NCI-H187 treated with DMSO at 0.1 percent for 48 hours (cell line): ENCODE results near the gene LRWD1.
A peak's percentile ranks its signal among the peaks of the same experiment; 100 is the strongest.

Source experiments
- DNase-seq: peaks from one replicate; lab custom pipeline; 2025; lab: John Stamatoyannopoulos, UW

Gene LRWD1

DNA sequence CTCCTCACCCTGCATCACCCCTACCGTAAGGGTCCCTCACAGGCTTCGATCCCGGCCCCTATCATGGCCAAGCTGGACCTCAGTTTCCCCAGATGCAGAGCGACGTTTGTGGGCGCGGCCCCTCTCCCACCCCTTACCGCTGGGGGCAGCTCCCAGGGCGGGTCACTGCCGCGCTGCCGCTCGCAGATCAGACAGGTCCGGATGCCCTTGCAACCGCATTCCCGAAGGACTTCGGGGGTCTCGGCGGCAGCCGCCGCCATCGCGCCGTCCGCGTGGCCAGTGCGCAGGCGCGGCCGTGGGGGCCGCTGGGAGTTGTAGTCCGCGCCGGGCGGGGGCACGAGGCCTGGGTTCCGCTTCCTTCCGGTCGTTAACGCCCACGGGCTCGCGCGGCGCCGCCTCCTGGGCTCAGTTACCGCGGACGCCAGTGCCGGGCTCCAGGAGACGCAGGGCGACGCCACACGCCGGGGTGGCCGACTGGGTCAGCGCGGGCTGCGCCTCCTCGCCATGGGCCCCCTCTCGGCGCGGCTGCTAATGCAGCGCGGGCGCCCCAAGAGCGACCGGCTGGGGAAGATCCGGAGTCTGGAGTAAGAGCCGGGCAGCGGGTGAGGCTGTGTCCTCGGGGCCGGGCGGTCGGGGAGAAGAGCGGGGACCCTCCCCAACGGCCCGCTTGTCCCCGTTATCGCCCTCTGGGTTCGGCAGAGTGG lies at the start of gene LRWD1, which contains the start of gene ALKBH4:
LRWD1 (plus strand) TSS at position 408 of the 704 bp plus-strand sequence; CDS start at position 505, 97 bp downstream.
ALKBH4 (minus strand) TSS at position 287 of the 704 bp plus-strand sequence; CDS start at position 260, 27 bp downstream.
- peak; percentile 53 for DNase-seq

DNA sequence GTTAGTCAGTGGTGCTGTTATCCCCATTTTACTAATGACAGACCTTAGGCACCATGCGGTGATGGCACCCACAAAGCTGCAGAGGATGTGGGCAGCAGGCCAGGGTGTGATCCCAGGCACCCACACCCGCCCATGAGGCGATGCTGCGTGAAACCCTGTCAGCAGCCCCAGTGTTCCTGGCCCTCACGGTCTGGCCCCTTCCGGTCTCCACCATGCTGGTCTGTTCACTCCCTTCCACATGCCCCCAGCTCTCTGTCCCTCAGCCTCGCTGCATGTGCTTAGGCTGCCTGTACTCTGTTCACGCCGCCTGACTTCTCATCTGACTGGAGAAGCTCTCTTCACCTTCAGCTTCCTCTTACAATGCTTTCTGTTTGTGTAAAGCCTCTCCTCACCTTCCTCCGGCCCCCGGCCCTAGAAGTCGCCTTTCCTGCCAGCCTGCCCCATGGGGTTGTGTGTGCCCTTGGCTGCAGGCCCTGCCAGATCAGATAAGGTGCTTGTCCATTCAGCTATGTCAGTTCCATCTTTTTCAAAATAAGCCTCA lies 49.0 kb upstream of the LRWD1 start:
- no peak for DNase-seq

DNA sequence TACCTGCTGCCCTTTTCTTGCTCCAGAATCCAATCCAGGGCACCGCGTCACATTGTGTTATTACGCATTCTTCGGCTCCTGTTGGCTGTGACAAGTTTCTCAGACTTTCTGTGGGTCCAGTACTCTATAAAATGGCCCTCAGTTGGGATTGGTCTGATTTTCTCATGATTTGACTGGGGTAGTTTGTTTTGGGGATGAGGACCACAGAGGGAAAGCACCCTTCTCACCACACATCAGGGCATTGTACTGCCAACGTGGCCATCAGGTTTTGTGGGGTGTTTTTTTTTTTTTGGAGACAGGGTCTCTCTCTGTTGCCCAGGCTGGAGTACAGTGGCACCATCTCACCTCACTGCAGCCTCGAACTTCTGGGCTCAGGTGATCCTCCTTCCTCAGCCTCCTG lies 48.4 kb upstream of the LRWD1 start:
- DNase-seq = no peak

DNA sequence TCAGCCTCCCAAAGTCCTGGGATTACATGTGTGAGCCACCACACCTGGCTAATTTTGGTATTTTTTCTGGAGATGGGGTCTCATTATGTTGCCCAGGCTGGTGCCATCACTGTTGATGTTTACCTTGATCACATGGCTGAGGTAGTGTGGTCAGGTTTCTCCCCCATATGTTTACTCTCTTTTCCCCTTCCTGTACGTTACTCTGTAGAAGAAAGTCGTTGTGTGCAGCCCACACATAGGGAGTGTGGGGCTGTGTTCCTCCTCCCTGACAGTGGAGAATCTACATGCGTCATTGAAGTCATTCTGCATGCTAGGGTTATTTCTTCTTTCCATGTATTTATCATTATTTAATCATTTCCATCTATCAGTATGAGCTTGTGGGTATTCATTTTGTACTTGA lies 47.7 kb upstream of the LRWD1 start:
- DNase-seq = no peak

DNA sequence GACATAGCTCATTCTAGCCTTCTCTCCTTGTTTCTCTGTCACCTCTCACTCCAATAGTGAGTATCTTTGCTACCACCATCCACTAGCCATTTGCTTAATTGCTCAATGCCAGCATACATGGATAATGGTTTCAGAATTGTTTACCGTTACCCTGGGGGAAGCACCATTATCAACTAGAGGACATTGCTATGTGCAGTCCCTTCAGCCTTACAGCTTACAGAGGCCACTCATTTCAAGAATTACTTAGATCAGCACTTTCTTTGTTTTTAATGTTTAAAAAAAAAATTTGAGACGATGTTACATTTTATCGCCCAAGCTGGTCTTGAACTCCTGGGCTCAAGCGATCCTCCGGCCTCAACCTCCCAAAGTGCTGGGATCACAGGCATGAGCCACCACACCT lies 46.2 kb upstream of the LRWD1 start:
- DNase-seq = no peak

DNA sequence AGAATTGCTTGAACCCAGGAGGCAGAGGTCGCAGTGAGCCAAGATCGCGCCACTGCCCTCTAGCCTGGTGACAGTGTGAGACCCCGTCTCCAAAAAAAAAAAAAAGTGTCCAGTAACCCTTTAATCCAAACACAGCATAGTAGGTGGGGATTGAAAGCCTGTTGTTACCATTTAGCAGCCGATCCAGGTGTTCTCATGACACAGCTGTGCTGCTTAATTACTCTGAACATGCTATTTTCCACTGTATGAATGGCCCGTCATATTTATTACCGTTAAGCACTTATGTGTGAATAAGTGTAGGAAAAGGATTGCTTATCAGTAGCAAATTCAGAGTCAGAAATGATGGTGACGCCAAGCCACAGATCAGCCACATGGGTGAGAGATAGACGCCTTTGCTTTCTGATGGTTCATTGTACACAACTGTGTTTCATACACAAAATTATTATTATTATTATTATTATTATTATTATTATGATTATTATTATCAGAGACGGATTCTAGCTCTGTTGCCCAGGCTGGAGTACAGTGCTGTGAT lies 43.0 kb upstream of the LRWD1 start:
- no peak for DNase-seq

DNA sequence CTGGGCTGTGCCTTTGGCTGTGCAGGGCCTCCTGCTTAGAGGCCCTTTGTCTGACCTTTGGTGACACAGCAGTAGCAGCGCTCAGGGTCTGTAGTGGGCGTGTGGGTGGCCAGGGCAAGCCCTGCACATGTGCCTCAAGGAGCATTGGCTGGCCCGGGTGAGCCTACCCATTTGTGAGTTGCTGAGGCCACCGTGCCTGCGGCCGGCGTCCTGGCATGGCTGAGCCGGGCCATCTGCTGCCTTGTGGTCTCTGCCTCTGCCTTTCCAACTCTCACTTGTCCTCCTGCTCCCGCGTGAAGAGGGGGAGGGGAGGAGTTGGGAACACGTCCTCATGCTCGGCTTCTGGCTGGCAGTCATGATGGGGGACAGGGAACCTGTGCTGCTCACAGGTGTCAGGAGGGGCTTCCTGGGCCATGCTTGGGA lies 40.6 kb upstream of the LRWD1 start:
- no peak for DNase-seq

DNA sequence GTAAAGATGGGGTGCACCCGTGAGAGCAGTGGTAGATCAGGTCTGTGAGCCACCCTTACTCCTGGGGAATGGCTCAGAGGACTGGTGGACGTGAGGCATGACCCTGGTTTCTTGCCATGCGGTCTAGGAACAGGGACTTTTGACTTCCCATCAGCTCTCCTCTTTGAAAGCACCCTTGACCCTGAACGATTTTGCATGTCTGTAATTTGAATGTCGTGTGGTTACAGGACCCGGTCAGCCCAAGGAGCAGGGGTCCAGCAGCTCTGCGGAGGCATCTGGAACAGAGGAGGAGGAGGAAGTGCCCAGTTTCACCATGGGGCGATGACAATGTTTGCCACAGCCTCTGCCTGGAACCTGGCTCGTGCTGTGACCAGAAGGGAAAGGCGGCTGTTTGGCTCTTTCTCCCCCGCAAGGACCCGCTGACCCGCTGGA lies 40.0 kb upstream of the LRWD1 start:
- no peak for DNase-seq

DNA sequence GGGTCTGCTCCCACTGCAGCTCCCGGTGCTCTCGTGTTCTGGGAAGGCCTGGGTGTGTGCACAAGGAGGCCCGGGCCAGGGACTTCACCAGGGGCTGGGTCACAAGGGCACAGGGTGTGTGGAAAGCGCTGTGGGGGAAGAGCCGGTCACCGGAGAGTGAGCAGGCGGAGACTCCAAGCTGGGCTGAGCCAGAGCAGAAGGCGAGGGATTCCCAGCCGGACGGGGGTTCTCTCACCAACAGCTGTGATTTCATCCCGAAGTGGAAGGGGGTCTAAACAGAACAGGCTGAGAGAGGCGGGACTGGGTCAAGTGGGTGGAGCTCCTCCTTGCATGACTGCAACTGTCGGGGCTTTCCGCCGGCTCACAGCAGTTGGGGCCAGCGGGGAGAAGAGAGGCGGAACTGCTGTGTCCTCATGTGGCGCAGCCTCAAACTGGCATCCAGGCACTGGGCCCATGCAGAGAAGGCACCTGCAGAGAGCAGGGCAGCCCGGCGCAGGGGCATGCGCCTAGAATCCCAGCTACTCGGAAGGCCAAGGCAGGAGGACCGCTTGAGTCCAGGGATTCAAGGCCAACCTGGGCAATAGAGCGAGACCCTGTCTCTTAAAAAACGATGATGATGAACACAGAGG lies 39.0 kb upstream of the LRWD1 start:
- no peak for DNase-seq

DNA sequence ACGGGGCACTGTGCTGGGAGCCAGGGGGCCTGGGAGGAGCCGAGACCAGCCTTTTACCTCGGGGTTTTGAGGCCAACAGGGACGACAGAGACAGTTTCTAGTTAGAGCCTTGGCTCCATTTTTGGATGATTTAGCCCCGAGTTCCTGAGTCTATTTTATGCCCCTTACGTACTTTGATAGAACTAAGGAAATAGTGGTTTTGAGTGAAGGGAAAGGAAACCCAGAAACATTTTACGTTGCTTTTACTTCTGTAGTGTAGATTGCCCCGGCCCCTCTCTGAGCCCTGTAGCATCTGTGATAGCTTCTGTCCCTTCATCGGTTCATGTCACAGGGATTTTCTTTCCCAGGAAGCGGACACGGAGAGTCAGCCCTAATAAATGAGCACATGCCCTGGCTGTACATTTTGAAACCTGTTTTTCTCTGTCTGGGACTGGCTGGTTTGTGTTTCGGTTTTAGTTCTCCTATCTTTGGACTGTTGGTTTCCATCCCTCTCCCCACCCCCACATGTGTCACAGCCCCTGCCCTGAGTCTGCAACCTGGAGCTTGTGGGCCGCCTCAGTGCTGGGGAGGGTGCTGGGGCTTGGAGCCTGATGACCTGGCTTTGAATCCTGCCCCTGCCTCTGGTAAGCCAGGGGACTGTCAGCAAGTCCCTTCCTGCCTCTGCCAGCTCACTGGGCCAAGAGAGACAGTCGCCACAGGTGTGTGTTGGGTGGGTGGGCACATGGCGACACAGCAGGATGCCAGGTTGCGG lies 38.3 kb upstream of the LRWD1 start:
- DNase-seq = no peak

DNA sequence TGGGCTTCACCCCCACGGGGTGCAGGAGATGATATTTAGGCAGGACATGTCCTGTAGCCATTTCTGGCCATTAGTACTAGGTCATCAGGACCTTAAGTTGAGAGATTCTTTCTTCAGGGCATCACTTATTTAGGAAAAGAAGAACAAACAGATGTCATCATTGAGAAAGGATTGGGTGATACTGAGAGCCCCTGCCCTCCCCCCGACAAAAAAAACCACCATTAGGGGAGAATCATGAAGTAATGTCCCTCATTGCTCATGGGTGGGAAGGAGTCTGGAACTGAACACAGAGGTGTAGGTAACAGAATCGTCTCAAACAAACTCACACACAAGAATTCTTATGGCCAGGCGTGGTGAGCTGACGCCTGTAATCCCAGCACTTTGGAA lies 37.8 kb upstream of the LRWD1 start:
- no peak for DNase-seq

DNA sequence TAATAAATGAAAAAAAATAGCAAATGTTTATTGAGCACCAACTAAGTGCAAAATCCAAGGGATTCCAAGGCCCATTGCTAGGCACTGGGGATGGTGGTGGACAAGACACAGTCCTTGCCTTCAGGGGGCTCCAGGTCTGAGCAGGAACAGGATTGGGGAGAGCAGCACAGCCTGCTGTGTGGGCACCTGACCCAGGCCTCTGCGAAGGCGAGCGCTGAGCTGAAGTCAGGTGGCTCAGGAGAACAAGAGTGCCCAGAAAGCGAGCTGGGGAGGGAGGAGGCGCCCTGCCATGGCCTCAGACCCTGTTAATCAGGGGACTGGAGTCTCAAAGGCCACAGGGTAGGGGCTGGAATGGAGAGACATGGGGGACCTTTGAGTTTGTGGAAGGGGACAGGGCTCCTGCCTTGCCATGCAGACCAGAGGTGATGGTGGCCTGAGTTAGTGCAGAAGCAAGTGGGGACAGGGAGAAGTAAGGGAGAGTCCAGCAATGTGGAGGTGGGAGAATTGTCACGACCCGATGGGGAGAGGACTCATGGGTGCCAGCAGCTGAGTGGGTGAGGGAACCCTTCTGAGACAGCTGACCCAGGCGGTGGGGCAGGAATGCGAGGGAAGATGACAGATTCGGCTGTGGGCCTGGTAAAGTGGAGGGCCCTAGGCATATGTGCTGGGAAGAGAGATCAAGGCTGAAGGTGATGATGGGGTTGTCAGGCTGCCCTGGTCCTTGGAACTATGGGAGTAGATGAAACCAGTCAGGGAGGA lies 35.5 kb upstream of the LRWD1 start:
- DNase-seq = no peak

DNA sequence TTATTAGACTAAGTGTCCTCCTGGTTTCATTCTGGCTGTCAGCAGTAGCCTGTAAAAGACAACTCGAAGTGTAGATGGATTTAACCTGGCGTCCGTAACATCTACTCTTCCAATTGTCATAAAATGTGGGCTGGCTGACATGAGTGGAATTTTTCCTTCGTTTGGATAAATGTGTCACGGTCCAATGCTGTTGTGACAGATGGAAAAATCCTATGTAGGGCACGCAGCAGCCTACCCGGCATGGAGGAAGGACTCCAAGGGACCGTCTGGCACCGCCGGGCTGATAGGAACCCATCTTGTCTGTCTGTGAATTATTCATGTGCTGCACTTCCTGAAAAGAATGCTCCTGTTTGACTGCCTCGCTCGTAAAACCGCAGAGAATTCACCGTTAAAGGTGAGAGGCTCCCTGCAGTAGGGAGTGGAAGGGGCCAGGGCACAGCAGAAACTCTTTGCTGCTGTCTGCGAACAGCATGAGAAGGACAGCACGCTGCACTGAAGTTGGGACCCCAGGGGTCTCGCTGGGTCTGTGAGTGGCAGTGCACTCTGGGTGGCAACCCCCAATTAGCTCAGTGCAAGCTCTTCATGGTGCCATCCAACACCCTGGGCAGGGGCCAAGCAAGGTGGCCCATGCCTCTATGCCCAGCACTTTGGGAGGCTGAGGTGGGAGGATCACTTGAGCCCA lies 33.0 kb upstream of the LRWD1 start:
- peak; percentile 94 for DNase-seq

DNA sequence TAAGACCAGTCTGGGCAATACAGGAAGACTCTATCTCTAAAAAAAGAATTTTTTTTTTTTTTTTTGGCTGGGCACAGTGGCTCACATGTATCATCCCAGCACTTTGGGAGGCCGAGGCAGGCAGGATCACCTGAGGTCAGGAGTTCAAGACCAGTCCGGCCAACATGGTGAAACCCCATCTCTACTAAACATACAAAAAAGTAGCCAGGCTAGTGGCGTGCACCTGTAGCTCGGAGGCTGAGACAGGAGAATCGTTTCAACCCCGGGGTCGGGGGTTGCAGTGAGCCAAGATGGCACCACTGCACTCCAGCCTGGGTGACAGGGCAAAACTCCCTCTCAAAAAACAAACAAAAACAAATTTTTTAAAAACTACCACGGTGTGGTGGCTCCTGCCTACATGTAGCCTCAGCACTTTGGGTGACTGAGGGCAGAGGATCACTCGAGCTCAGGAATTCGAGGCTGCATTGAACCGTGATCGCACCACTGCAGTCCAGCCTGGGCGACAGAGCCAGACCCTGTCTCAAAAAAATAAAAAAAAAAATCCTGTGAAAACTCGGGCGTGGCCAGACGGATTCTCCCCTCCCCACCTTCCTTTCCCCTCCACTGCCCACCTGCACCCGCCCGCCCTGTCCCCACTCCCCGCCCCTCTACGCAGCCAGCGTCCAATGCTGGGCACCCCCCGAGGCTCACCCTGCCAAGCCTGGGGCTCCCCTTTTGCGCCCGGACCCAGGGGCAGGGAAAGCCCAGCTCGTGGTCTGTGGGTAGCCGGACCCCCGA lies 32.2 kb upstream of the LRWD1 start:
- no peak for DNase-seq

DNA sequence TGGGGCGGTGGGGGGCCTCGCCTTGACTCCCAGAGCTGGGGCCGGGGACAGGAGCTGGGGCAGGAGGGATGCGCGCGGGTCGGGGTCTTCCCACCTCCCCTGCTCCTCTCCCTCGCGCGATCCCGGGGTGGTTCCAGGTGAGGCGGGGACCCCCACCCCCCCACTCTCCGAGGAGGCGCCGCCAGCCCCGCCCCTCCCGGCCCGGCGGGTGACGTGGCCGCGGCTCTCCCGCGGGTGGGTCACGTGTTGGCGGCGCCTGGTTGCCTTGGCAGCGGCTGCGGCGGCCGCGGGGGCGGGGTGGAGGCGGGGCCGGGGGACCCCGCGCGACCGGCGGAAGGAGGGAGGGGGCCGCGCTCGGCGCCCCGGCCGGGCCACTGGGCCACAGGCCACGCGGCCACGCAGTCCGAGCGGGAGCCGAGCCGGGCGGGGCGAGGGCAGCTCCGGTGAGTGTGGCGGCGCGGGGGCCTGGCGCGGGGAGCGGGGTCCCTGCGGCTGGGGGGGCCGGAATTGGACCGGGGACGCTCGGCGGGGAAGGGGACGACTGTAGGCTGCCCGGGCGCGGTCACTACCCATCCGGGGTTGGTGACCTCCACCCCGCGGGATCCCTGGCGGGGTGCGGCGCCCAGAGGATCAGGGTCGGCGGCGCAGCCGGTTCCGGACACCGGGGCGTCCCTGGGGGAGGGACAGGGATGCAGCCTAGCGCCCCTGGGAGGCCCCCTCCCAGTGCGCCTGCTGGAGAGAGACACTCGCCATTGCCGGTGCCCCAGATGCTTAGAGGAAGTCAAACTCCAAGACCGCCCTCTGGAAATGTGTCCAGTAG lies 31.4 kb upstream of the LRWD1 start, which contains the start of gene ORAI2:
ORAI2 (plus strand) TSS at position 357 of the 820 bp plus-strand sequence. CDS start 5,382 bp downstream, outside the sequence.
- no peak for DNase-seq

DNA sequence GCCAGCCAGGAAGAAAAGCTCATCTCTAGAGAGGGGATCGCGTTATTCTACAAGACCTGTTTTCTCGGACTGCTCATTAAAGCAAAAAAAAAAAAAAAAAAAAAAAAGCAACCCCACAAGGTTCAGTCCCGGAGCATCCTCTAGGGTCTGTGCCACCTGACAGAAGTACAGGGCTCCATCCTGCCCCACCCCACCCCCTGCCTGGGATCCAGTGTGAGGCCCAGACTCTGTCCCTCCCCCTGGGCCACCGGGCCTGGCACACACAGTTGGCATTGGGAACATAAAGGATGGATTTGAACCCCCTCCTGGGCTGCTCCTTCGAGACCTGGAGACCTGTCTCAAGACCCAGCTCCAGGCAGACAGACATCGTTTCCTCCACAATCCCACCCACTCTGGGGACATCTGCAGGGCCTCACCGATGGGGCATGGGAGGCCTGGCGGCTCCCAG lies 30.7 kb upstream of the LRWD1 start:
- no peak for DNase-seq

DNA sequence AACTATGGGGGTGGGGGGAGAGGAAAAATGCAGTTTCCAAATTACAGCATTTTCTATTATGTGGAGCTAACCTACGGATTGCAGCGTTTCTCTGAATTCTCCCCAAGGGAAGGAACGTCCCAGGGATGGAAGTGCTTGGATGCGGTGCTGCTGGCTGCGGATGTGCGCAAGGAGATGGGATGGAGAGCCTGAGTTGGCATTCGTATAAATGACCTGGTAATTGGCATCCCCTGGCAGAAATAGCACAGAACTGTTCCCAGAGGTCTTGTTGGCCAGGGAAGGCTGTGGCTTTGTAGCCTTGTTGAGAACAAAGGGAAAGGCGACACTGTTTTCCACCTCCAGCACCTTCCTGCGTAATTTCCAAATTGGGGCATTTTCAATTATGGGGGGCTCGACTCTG lies 28.7 kb upstream of the LRWD1 start:
- DNase-seq = no peak

DNA sequence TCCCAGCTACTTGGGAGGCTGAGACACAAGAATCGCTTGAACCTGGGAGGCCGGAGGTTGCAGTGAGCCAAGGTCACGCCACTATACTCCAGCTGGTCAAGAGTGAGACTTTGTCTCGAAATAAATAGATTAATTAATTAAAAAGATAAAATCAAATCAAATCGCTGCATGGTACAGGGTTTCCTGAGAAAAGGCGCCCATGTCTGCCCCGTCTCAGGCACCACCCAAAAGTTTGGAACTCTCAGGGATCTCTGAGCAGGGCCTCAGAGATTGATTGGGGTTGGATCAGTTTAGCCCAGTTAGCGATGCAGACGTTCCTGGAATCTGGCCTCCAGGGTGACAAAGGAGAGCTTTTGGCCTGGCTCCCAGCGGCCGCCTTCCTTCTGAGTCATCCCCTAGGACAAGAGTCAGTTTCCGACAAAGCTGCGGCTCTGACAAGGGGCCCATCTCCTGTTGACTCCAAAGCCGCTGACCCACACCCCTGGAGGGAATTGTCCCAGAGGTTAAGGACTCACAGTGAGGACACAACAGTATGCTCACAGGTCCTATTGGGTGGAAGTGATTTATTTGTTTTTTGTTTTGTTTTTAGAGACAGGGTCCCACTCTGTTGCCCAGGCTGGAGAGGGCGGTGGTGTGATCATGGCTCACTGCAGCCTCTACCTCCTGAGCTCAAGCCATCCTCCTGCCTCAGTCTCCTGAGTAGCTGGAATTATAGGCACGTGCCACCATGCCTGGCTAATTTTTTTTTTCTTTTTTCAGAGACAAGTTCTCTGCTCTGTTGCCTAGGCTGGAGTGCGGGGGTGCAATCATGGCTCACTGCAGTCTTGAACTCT lies 24.6 kb upstream of the LRWD1 start:
- DNase-seq = no peak
